ENCODE results near the gene CLASP1.
"Not testable (repeated sequence)": the region's sequence is repeated elsewhere in the genome, so short reads cannot be mapped to it uniquely, and the experiment has no call there.

Gene CLASP1

GRCh38 chr2:121346407-121346806 lies 302.9 kb downstream of the CLASP1 start:
- peaks cover 17% of the 10 kb centered on the region for H3K36me3 ChIP-seq (ENCODE audit: control insufficient read depth, insufficient read depth, low read length)
- H3K27me3 ChIP-seq (ENCODE audit: control insufficient read depth, insufficient read depth, low read length), result no peaks in the 10 kb centered on the region
- H3K9ac ChIP-seq (ENCODE audit: low read length), result no peak overlapping the region
- no peak overlapping the region for H3K27ac ChIP-seq (ENCODE audit: low read depth, low read length)
- no peak overlapping the region for H3K4me3 ChIP-seq (ENCODE audit: low read length)
- H3K4me1 ChIP-seq (ENCODE audit: control insufficient read depth, insufficient read depth, low read length), result peaks cover 4% of the 10 kb centered on the region

- peaks cover 17% of the 10 kb centered on the region for H3K36me3 ChIP-seq (ENCODE audit: control insufficient read depth, insufficient read depth, low read length)
- no peak overlapping the region for H3K4me3 ChIP-seq (ENCODE audit: low read length)
- H3K9ac ChIP-seq (ENCODE audit: low read length), result no peak overlapping the region
- no peak overlapping the region for H3K27ac ChIP-seq (ENCODE audit: low read depth, low read length)
- peaks cover 4% of the 10 kb centered on the region for H3K4me1 ChIP-seq (ENCODE audit: control insufficient read depth, insufficient read depth, low read length)
- H3K27me3 ChIP-seq (ENCODE audit: control insufficient read depth, insufficient read depth, low read length), result no peaks in the 10 kb centered on the region
These were observed 303.4 kb downstream of the CLASP1 start for GRCh38 chr2:121345887-121346286.

DNA sequence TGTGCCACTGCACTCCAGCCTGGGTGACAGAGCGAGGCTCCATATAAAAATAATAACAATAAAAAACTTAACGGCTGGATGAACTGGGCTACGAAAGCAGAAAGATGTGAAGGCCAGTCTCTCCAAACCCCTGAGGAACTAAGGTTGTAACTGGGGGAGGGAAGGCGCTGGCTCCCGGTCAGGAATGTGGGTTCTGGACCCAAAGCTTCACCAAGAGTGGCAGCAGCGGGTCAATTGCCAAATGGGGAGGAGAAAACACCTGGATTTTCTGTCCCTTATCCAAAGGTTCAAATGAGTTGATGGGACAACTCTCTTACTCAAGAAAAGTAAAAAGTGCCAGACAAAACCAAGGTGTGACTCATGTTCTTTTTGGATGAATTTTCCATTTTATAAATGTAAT lies 304.2 kb downstream of the CLASP1 start:
- Histone ChIP-seq H3K9ac (ENCODE audit: low read length) (no peak overlapping the region), H3K36me3 (ENCODE audit: control insufficient read depth, insufficient read depth, low read length) (peaks cover 18% of the 10 kb centered on the region), H3K27me3 (ENCODE audit: control insufficient read depth, insufficient read depth, low read length) (no peaks in the 10 kb centered on the region), H3K27ac (ENCODE audit: low read depth, low read length) (no peak overlapping the region), H3K4me3 (ENCODE audit: low read length) (no peak overlapping the region), H3K4me1 (ENCODE audit: control insufficient read depth, insufficient read depth, low read length) (peaks cover 4% of the 10 kb centered on the region)

- H3K36me3 ChIP-seq (ENCODE audit: control insufficient read depth, insufficient read depth, low read length), result peaks cover 17% of the 10 kb centered on the region
- not testable (repeated sequence) for H3K27me3 ChIP-seq (ENCODE audit: control insufficient read depth, insufficient read depth, low read length); H3K4me1 ChIP-seq (ENCODE audit: control insufficient read depth, insufficient read depth, low read length); H3K9ac ChIP-seq (ENCODE audit: low read length); H3K27ac ChIP-seq (ENCODE audit: low read depth, low read length); H3K4me3 ChIP-seq (ENCODE audit: low read length)
These were observed 305.3 kb downstream of the CLASP1 start for GRCh38 chr2:121343828-121344399.

DNA sequence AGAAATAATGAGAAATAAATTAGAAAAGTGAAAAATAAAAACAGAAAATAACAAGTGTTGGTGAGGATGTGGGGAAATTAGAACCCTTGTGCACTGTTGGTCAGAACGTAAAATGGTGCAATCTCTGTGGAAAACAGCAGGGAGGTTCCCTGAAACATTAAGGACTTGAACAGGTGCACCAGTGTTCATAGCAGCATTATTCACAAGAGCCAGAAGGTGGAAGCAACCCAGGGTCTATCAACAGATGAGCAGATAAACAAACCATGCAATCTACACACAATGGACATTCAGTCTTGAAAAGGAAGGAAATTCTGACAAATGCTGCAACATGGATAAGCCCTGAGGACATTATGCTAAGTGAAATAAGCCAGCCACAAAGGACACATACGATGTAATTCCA lies 306.1 kb downstream of the CLASP1 start:
- H3K9ac ChIP-seq (ENCODE audit: low read length), result no peak overlapping the region
- no peak overlapping the region for H3K27ac ChIP-seq (ENCODE audit: low read depth, low read length)
- H3K4me1 ChIP-seq (ENCODE audit: control insufficient read depth, insufficient read depth, low read length), result no peaks in the 10 kb centered on the region
- H3K27me3 ChIP-seq (ENCODE audit: control insufficient read depth, insufficient read depth, low read length), result no peaks in the 10 kb centered on the region
- no peak overlapping the region for H3K4me3 ChIP-seq (ENCODE audit: low read length)
- H3K36me3 ChIP-seq (ENCODE audit: control insufficient read depth, insufficient read depth, low read length), result peaks cover 17% of the 10 kb centered on the region

DNA sequence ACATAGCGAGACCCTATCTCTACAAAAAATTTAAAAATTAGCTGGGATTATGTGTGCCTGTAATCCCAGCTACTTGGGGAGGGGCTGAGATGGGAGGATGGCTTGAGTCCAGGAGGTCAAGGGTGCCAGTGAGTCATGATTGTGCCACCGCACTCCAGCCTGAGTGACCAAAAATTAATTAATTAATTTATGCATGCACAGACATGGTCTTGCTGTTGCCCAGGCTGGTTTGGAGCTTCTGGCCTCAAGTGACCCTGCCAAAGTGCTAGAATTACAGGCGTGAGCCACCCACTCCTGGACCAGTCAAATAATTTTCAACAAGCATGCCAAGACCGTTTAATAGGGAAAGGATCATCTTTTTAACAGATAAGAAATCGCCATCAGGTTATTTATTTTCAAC lies 306.5 kb downstream of the CLASP1 start:
- Histone ChIP-seq H3K27me3 (ENCODE audit: control insufficient read depth, insufficient read depth, low read length) (no peaks in the 10 kb centered on the region), H3K36me3 (ENCODE audit: control insufficient read depth, insufficient read depth, low read length) (peaks cover 17% of the 10 kb centered on the region), H3K9ac (ENCODE audit: low read length) (no peak overlapping the region), H3K27ac (ENCODE audit: low read depth, low read length) (no peak overlapping the region), H3K4me3 (ENCODE audit: low read length) (no peak overlapping the region), H3K4me1 (ENCODE audit: control insufficient read depth, insufficient read depth, low read length) (no peaks in the 10 kb centered on the region)

DNA sequence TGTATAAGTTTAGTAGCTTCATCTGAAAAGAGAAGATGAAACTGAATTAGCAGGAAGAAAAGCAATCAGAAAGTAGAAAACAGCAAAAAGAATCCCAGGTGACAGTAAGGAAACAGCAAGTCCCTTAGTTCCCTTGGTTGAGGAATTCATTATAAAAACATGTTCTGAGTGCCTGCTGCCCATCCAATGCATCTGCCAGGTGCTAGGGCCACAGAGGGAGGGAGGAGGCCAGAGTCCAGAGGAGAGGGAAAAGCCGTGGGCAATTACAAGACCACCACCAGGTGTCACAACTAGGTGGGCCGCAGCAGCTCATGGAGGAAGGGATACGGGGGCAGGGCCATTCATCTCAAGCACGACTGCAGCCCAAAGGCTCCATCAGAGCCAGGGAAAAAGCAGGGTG lies 308.3 kb downstream of the CLASP1 start:
- Histone ChIP-seq H3K27me3 (ENCODE audit: control insufficient read depth, insufficient read depth, low read length) (no peaks in the 10 kb centered on the region), H3K4me3 (ENCODE audit: low read length) (no peak overlapping the region), H3K36me3 (ENCODE audit: control insufficient read depth, insufficient read depth, low read length) (peaks cover 7% of the 10 kb centered on the region), H3K9ac (ENCODE audit: low read length) (no peak overlapping the region), H3K4me1 (ENCODE audit: control insufficient read depth, insufficient read depth, low read length) (no peaks in the 10 kb centered on the region), H3K27ac (ENCODE audit: low read depth, low read length) (no peak overlapping the region)

DNA sequence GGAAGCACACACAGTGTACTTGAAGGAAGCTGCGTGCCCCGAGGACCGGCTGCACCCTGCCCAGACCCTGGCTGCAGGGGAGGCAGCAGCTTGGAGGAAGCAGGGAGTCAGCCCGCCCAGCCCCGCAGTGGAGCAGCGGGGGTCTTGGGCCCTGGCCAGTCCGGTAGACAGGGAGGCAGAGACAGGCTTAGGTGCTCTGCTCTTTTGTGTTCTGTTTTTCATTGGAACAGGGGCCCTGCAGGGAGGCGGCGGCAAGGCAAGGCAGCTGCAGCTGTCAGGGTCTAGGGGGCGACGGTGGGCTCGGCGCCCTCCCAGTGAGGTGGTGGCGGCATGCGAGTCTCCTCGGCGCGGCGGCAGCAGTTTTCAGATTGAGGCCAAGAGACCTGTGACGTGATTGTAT lies 311.0 kb downstream of the CLASP1 start:
- H3K27ac ChIP-seq (ENCODE audit: low read depth, low read length), result no peak overlapping the region
- no peaks in the 10 kb centered on the region for H3K27me3 ChIP-seq (ENCODE audit: control insufficient read depth, insufficient read depth, low read length)
- no peak overlapping the region for H3K9ac ChIP-seq (ENCODE audit: low read length)
- no peaks in the 10 kb centered on the region for H3K4me1 ChIP-seq (ENCODE audit: control insufficient read depth, insufficient read depth, low read length)
- no peak overlapping the region for H3K4me3 ChIP-seq (ENCODE audit: low read length)
- peaks cover 7% of the 10 kb centered on the region for H3K36me3 ChIP-seq (ENCODE audit: control insufficient read depth, insufficient read depth, low read length)

DNA sequence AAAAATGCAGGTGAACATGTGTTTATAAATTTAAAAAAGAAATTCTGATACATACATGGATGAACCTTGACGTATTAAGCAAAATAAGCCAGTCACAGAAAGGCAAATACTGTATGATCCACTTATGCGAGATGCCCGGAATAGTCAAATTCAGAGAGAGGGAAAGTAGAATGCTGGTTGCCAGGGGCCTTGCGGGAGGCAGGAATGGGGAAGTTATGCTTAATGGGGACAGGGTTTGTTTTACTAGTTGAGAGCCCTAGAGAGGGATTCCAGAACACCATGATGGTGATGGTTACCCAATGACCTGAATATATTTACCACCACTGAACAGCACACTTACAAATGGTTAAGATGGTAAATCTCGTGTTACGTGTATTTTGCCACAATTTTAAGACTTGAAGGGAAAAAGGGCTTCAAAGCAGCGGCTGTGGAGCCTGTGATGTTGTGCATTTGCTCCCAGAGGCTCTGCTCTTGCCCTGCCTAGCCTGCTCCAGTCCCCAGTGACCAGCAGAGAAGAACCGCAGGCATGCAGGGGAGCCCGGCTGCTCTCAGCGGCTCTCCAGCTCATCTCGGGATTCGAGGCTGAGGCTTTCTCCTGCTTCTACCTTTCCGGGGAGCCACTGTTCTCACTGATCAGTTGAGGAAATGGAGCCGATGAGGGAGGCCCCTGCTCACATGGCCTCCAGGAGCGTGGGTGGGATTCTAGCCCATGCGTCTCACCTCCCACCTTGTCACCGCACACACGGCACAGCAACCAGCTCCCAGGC lies 312.6 kb downstream of the CLASP1 start:
- Histone ChIP-seq H3K9ac (ENCODE audit: low read length) (no peak overlapping the region), H3K4me1 (ENCODE audit: control insufficient read depth, insufficient read depth, low read length) (no peaks in the 10 kb centered on the region), H3K36me3 (ENCODE audit: control insufficient read depth, insufficient read depth, low read length) (peaks cover 7% of the 10 kb centered on the region), H3K27ac (ENCODE audit: low read depth, low read length) (no peak overlapping the region), H3K4me3 (ENCODE audit: low read length) (no peak overlapping the region), H3K27me3 (ENCODE audit: control insufficient read depth, insufficient read depth, low read length) (no peaks in the 10 kb centered on the region)

- Histone ChIP-seq H3K4me1 (ENCODE audit: control insufficient read depth, insufficient read depth, low read length) (no peaks in the 10 kb centered on the region), H3K27ac (ENCODE audit: low read depth, low read length) (no peak overlapping the region), H3K4me3 (ENCODE audit: low read length) (no peak overlapping the region), H3K9ac (ENCODE audit: low read length) (no peak overlapping the region), H3K27me3 (ENCODE audit: control insufficient read depth, insufficient read depth, low read length) (no peaks in the 10 kb centered on the region), H3K36me3 (ENCODE audit: control insufficient read depth, insufficient read depth, low read length) (peaks cover 7% of the 10 kb centered on the region)
These were observed 313.7 kb downstream of the CLASP1 start for GRCh38 chr2:121335294-121336290.

- Histone ChIP-seq H3K36me3 (ENCODE audit: control insufficient read depth, insufficient read depth, low read length) (peaks cover 2% of the 10 kb centered on the region), H3K4me3 (ENCODE audit: low read length) (no peak overlapping the region), H3K27me3 (ENCODE audit: control insufficient read depth, insufficient read depth, low read length) (no peaks in the 10 kb centered on the region), H3K4me1 (ENCODE audit: control insufficient read depth, insufficient read depth, low read length) (no peaks in the 10 kb centered on the region), H3K9ac (ENCODE audit: low read length) (no peak overlapping the region), H3K27ac (ENCODE audit: low read depth, low read length) (no peak overlapping the region)
These were observed 314.5 kb downstream of the CLASP1 start for GRCh38 chr2:121334581-121335293.

Data from rectal smooth muscle tissue (tissue), 1 donor.